Stimulated activated effector memory CD8-positive, alpha-beta T cell treated with anti-CD3 and anti-CD28 coated beads, Interleukin-12 subunit alpha, Interleukin-12 subunit beta, amount 100 ng/mL, for 72 hours (primary cell): Measurements from ENCODE around the gene COX7A2.

Source experiments
- ATAC-seq: fragments of 150-1000 bp; cut with Tn5 transposase; 2 replicates; pipeline ENCODE4 v1.10.0; 2021
- DNase-seq, 2 donors: peaks; one replicate each; pipeline ENCODE4 v3.0.0; 2021 to 2022; ENCODE audit warnings: low spot score in 2 of 2
- H3K27ac Mint-ChIP-seq: one replicate; pipeline ENCODE4 v1.8.0; 2022; ENCODE audit warnings: mild to moderate bottlenecking, mixed read lengths
- H3K36me3 Mint-ChIP-seq: one replicate; pipeline ENCODE4 v1.8.0; 2022; ENCODE audit warnings: mild to moderate bottlenecking, mixed read lengths
- H3K4me1 Mint-ChIP-seq: one replicate; pipeline ENCODE4 v1.8.0; 2022; ENCODE audit warnings: mixed read lengths
- H3K4me3 Mint-ChIP-seq: one replicate; pipeline ENCODE4 v1.8.0; 2022; ENCODE audit warnings: mild to moderate bottlenecking, mixed read lengths
- H3K9me3 Mint-ChIP-seq: one replicate; pipeline ENCODE4 v1.8.0; 2022; ENCODE audit warnings: mixed read lengths

COX7A2 gene

DNA sequence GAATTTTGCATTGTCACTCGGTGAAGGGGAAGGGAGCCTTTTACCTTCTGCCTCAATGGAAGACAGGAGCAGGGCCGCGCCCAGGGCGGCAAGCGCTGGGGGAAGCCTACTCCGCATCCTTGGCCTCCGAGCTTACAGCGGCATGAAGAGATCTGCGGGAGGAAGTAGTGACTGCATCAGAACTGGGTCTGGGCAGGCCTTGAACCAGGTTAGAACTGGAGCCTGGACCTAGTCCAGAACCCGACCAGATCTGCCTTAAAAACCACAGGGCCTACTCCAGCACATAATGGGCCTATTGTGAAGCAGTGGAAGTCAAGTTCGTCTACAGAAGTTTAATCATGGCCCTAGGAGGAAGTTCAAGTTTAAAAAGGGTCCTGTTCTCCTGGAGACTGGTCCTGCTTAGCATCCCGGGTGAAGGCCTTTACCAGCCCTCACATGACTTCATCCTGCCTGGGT lies 40.9 kb downstream of the COX7A2 start:
- Mint-ChIP-seq H3K4me1 (peaks cover 43% of the 10 kb centered on the region), H3K4me3 (no peak overlapping the region), H3K36me3 (no peaks in the 10 kb centered on the region), H3K27ac (no peak overlapping the region), H3K9me3 (no peaks in the 10 kb centered on the region)
- DNase-seq (no peak), ATAC-seq (no peak)

DNA sequence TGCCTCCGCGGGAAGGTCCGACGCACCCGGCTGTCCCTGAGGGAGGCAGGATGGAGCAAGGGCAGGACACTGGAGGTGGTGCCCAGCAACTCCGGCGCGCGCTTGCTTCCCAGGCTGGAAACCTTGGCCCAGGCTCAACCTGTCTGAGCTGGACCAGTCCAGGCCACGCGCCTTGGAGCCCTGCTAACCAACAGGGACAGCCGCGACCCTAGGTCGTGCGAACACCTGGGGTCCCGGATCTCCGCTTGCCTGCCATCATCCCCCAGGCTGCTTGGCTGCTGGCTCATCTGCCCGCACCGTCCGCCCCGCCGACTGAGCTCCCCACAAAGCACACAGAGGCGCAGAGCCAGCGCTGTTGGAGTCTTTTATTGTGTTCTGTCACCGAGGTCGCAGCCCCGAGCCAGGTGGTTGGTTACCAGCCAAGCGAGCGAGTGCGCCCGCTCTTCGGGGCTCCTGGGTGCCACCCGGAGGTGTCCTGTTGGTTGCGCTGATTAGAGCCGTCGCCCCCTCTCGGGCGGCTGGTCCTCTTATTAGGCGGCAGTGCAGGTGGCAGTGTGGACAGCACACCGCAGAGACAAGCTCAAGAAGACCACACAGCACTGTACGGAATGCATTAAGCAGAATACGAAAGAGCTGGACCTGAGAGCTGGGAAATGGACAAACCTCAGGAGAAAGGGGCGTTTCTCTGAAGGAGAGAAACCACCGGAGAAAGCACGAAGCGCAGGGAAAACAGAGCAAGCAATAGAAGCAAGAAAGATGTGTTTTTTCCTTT lies 41.5 kb downstream of the COX7A2 start:
- peaks cover 37% of the 10 kb centered on the region for H3K4me1 Mint-ChIP-seq
- H3K4me3 Mint-ChIP-seq, result no peak overlapping the region
- H3K27ac Mint-ChIP-seq, result no peak overlapping the region
- no peaks in the 10 kb centered on the region for H3K36me3 Mint-ChIP-seq
- ATAC-seq (peak; percentile 34), DNase-seq (no peak)
- no peaks in the 10 kb centered on the region for H3K9me3 Mint-ChIP-seq

DNA sequence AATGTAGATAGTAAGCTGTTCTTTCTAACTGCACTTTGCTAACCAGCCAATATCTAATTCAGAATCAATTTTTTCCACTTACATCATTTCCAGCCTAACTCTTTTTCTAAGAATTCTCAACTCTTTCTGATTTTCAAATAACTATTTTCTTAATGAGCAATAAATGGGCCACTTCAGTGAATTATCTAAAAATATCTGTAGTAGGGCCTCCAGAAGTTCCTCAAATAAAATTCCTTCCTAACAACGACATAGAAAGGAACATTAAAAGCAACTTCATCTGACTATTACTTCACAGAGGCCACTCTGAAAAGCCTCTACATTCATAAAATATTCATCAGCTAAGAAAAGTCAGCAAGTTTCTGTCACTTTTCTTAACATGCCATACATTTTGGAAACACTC lies 42.6 kb downstream of the COX7A2 start:
- no peaks in the 10 kb centered on the region for H3K9me3 Mint-ChIP-seq
- ATAC-seq (no peak), DNase-seq (no peak)
- no peak overlapping the region for H3K4me3 Mint-ChIP-seq
- H3K36me3 Mint-ChIP-seq, result no peaks in the 10 kb centered on the region
- H3K27ac Mint-ChIP-seq, result no peak overlapping the region
- H3K4me1 Mint-ChIP-seq, result peaks cover 27% of the 10 kb centered on the region

DNA sequence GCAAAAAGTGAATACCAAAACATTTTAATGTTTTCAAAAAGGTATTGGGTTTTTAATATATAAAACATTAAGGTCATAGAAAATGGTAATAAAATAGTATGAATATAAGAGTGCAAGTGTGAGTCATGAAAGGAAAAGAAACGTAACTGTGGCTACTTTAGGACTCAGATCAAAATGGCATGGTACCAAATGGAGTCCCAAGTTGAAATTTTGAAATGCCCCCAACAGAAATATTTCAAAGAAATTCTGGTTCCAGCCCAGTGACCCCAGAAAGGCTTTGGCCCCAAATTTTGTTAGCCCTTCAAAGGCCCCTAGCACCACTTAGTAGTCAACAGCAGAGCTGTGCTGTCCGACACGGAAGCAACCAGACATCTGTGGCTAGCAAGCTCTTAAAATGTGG lies 43.7 kb downstream of the COX7A2 start:
- DNase-seq, result no peak
- Mint-ChIP-seq H3K36me3 (no peaks in the 10 kb centered on the region), H3K4me3 (no peak overlapping the region), H3K4me1 (peaks cover 15% of the 10 kb centered on the region), H3K9me3 (no peaks in the 10 kb centered on the region), H3K27ac (no peak overlapping the region)
- ATAC-seq, result no peak

DNA sequence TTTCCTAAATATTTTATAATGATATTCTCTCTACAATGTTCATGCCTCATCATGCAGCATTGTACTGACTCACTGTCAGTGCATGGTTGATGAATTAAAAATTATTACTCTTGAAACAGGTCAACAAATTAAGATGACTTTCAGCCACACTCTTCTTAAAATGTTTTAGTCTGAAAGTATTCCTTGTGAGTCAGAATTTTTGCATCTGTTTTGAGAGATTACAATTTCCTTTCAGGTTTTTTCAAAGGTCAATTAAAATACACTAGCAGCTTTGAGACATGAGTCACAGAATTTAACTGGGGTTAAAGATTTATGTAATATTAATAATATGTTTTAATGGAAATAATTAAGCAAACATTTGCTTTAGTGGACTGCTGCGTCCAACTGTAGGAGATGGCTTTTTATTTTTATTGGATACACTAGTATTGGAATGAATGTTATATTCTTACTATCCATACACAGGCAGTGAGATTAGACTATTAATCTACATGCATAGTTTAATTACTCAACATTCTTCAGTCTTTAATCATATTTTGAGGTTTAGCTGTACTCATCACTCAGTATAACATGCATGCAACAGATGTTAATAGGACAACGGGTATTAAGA lies 47.4 kb downstream of the COX7A2 start:
- Mint-ChIP-seq H3K27ac (no peak overlapping the region), H3K9me3 (no peaks in the 10 kb centered on the region), H3K4me3 (no peak overlapping the region), H3K4me1 (no peaks in the 10 kb centered on the region), H3K36me3 (no peaks in the 10 kb centered on the region)
- no peak for ATAC-seq
- no peak for DNase-seq

DNA sequence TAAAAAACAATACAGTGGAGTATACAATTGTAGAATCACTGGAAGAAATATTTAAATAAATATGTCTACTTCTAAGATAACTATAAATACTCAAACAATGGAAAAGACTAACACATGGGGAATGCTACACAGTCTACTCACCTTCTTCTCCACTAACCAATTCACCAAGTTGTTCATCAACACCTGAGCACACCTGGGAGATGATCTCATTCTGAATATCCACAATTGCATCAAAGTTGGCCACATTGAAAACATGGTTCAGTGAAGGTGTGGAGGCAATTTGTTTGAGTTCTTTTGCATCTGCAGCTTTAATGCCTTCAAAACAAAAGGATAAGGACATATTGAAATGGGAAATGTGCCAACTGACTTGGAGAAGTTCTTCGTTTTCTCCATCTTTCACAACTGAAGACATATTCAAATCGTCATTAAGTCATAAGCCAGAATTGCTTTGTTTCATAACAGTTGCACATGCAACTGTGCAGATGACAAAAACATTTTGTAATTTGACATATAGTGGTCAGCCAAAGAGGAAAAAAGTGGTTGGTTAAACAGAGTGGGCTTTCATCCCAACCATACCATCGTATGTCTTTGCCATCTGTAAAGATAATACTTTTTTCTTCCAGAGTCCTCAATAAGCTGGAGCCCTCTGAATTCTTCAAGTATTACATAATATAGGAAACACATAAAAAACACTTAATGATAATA lies 55.2 kb downstream of the COX7A2 start:
- H3K4me1 Mint-ChIP-seq, result no peaks in the 10 kb centered on the region
- ATAC-seq, result no peak
- no peak overlapping the region for H3K4me3 Mint-ChIP-seq
- peaks cover 3% of the 10 kb centered on the region for H3K9me3 Mint-ChIP-seq
- no peaks in the 10 kb centered on the region for H3K36me3 Mint-ChIP-seq
- H3K27ac Mint-ChIP-seq, result no peak overlapping the region
- no peak for DNase-seq
